C4-2B (cell line): ENCODE results near the gene FLOT1.

Experiments
- H3K27ac ChIP-seq: fragments of 450-650 bp; 2 replicates; pipeline ENCODE4 v1.5.1; 2017
- ZFX ChIP-seq: fragments of 450-650 bp; IDR thresholded peaks from 2 replicates; pipeline ENCODE4 v1.6.1; 2017
- TF ChIP-seq, protein P1 (sequence below): fragments of 450-650 bp; conservative IDR thresholded peaks from 2 replicates; pipeline ENCODE4 v1.5.1; 2017; ENCODE audit warnings: mild to moderate bottlenecking

Gene FLOT1, protein sequence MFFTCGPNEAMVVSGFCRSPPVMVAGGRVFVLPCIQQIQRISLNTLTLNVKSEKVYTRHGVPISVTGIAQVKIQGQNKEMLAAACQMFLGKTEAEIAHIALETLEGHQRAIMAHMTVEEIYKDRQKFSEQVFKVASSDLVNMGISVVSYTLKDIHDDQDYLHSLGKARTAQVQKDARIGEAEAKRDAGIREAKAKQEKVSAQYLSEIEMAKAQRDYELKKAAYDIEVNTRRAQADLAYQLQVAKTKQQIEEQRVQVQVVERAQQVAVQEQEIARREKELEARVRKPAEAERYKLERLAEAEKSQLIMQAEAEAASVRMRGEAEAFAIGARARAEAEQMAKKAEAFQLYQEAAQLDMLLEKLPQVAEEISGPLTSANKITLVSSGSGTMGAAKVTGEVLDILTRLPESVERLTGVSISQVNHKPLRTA

DNA sequence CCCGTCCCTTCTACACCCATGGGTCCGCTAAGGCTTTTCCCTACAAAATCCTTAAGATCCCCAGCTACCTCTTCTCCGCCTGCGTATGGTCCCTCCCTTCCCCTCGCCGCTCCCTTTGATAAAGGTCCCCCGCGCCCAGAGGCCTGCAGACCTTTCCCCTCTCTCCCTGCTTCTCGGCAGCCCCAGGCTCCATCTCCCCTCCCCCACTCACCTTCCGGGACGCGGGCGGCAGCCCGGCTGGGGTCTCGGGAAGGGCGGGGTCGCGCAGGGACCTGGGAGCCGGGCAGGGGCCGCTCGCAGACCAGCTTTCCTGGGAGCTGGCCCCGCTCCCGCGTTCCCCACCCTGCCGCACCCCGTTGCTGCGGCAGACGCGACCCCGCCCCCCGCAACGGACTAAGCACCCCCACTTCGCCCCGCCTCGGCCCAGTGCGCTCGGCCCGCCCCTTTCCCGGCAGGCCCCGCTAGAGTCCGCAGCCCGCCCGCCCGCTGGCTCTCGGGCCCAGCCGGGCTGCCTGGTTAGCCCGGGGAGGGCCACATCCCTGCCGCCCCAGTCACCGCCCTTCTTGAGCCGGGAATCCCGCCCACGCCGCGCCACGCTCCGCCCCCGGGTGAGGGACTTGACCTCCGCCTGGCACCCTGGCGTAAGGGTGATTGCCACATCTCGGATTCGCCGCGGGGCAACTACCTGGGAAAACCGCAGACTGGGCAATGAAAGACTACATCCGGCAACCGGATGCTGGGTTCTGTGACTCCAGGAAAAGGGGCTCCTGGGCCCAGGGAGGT lies at the start of gene FLOT1:
FLOT1 (minus strand) TSS at position 372 of the 783 bp plus-strand sequence. CDS start 498 bp downstream, outside the sequence.
- H3K27ac ChIP-seq, result peak within 1 kb of the TSS; percentile 90
- TF ChIP-seq ZFX, result peak; percentile 69
- TF ChIP-seq, protein P1, sequence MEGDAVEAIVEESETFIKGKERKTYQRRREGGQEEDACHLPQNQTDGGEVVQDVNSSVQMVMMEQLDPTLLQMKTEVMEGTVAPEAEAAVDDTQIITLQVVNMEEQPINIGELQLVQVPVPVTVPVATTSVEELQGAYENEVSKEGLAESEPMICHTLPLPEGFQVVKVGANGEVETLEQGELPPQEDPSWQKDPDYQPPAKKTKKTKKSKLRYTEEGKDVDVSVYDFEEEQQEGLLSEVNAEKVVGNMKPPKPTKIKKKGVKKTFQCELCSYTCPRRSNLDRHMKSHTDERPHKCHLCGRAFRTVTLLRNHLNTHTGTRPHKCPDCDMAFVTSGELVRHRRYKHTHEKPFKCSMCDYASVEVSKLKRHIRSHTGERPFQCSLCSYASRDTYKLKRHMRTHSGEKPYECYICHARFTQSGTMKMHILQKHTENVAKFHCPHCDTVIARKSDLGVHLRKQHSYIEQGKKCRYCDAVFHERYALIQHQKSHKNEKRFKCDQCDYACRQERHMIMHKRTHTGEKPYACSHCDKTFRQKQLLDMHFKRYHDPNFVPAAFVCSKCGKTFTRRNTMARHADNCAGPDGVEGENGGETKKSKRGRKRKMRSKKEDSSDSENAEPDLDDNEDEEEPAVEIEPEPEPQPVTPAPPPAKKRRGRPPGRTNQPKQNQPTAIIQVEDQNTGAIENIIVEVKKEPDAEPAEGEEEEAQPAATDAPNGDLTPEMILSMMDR, result no peak

DNA sequence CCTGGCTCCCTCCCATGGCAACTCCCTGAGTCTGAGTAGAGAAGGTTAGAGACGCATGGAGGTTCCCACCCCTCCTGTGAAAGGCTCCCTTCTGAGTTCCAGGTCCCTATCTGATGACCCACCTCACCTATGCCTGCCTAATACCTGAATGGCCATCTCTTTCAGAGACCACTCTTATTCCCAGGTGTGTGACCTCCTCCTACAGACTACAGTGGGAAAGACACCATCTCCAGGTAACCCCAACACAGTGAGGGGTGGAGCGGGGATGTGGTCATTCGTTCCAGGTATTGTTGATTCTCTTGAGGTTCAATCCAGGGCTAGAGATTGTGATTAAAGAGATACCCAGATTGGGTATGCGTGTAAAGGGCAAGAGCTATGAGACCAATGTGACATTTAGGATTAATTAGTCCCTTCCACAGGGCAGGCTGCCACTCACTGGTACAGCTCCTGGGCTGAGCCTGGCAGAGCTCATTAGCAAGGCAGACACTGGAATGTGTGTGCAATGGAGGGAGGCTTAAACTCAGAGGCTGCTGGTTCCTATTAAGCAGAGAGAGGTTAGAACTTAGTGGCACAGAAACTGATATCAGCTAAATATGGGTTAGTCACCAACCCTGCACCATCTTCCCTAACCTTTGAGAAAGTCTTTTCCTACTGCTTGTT lies 48.4 kb upstream of the FLOT1 start:
- no peak for TF ChIP-seq ZFX
- TF ChIP-seq, protein P1, result no peak
- no peak overlapping the region for H3K27ac ChIP-seq

DNA sequence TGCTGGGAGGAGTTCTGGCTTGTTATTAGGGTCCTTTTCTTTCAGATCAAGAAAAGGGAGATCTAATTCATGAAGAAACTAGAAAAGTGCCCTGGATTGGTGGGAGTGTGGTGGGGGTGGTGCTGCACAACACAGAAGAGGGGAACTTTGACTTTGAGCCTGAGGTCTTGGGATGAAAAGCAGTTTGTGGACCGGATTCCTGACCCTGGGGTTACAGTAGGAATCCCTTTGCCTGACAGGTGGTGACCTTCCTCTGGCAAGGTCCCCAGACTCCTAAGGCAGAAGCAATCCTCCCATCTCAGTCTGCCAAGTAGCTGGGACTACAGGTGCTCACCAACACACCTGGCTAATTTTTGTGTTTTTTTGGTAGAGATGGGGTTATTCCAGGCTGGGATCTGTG lies 47.1 kb upstream of the FLOT1 start:
- TF ChIP-seq ZFX, result no peak
- TF ChIP-seq, protein P1, result no peak
- no peak overlapping the region for H3K27ac ChIP-seq

DNA sequence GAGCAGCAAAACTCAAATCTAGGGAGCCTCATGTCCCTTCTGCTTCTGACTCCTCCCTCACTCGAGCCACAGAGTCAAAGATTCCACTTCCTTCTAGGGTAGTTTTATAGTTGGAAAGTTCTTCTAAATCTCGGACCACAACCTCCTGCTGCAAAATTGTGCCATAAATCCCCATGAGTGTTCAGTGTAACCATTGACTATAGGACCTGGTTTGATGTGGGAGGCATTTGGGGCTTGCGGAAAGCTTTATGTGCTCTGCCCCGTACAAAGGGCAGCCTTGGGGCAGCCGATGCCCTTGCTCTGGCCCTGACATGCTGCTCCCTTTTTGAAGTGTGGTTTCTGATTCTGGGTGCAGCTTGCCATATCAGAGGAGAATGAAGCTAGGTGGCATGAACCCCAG lies 45.5 kb upstream of the FLOT1 start:
- TF ChIP-seq, protein P1, result no peak
- TF ChIP-seq ZFX, result no peak
- no peak overlapping the region for H3K27ac ChIP-seq

DNA sequence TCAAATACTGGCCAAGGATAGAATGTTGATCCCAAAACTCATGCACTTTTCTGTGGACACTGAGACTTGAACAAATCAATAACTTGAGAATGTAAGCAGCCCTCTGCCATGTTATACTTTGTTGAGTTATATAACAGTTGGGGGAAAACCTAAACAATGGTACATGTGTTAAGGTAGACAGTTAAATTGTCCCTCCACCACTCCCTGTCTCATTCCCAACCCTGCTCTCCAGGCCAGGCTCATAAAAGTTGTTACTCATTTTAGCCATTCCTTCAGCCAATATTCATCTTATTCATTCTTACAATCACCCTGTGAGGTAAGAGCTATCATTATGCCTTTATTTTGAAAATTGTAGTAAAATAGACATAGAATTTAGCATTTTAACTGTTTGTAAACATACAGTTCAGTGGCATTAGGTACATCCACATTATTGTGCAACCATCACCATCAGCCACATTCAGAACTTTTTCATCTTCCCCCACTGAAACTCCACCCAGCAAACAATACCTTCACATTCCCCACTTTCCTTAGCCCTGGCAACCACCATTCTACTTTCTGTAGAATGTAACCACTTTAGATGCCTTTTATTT lies 40.0 kb upstream of the FLOT1 start:
- peak overlapping the region; percentile 74 for H3K27ac ChIP-seq
- TF ChIP-seq ZFX, result no peak
- TF ChIP-seq, protein P1, result no peak

DNA sequence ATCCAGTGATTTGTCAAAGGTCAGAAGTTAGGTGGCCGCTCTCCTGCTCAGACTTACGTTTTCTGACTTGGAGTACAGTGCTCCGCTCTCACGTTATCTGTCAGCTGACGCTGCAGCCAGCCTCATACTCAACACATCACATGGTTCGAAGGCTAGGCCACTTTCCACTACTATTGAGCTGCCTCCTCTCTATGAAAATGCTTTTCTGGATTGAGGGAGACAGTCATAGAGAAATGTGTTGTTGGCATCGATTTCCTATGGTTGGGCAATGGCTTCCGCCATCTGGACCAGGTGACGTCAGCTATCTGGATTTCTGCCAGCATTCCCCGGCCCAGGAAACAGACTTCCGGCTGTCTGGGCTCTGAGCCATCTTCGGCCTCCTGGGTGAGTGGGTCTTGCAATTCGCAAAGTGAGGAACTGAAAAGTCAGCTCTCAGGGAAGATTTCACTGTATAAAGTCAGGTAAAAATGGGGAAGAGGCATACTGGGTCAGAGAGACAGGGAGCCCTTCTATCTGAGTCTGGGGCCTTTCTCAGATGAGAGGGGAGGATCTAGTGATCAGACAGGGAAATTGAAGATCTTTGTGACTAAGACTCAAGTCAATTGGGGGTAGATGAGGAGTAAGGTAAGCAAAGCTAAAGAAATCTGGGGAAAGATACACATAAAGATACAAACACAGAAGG lies 39.4 kb upstream of the FLOT1 start:
- TF ChIP-seq ZFX, result no peak
- TF ChIP-seq, protein P1, result no peak
- H3K27ac ChIP-seq, result peak overlapping the region; percentile 74
